Fibroblast of peridontal ligament (primary cell): ENCODE measurements around the gene CD79A.

ENCODE experiments used
- DNase-seq: peaks from one replicate; pipeline ENCODE4 v3.0.0-alpha.2; 2010; ENCODE audit errors: extremely low read depth

Gene CD79A

GRCh38 chr19:41883821-41884733, 7.0 kb downstream of the CD79A start:
- peak; percentile 92 for DNase-seq

DNA sequence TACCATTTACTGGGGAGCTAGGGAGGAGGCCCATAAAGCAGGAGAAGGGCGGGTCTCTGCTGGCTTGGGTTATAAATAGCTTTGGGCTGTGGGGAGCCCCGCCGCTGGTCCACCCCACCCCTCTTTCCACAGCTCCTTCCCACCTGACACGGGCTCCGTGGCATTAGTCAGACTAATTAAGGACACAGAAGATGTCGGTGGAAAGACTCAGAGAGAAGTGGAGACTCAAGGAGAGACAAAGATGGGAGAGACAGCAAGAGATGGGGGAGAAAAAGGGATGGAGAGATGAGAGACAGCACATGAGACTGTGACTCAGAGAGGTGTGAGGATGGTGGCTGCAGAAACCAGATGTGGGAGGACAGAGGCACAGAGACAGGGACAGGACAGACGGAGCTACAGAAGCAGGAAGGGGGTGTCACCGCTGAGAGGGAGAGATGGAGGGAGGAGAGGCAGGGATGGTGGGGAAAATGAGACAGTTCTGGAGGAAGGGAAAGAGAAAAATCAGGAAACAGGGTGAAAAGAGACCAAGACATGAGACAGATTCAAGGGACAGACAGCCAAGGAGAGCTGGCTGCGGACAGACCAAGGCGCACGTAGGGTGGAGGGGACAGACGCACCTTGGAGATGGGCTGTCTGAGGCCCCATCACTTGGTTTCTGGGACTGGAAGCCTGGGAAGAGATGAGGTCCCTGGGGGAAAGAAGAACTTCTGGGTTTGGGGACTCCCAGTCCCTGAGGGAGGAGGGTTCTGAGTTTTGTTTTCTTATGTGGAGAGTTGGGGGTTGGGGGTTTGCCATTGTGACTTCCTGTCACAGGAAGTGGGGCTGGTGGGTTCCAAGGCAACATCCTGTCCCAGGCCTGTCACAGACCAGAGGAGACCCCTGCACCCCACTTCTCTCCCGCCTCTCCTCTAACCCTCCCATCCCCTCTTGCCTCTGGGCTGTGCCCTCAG, 10.0 kb downstream of the CD79A start:
- no peak for DNase-seq

GRCh38 chr19:41887711-41888382, 10.8 kb downstream of the CD79A start:
- DNase-seq = no peak

DNA sequence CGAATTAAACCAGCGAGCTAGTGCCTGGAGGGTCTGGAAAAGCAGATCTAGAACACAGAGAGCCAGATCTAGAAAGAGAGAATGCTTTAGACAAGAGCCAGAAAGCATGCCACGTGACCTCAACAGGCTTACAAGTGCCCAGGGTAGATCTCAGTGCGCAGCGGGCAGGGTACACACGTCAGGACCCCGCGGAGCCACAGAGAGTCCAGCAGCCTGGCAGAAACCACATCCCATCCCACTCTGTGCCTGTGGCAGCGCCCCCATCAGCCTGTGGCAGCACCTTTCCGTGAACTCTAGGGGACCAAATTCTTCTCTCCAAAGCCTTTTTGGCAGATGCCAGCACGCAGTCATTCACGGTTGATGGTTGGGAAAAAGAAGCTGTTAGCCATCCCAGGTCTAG, 11.8 kb downstream of the CD79A start:
- DNase-seq = no peak

DNA sequence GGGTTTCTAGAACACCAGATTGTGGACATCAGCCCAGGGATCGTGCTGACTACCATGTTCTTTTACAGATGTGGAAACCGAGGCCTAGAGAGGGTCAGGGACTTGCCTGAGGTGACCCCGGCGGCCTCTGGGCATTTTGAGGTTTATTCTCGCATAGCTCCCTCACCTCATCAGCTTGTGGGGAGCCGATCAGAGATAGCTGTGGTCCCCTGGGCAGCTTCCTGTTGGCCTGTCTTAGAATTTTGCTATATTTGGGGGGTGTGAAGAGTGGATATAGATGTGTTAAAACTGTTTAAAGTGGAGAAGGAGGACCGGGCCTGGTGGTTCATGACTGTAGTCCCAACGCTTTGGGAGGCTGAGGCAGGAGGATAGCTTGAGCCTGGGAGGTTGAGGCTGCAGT, 12.8 kb downstream of the CD79A start:
- no peak for DNase-seq

- DNase-seq = no peak
Observed at GRCh38 chr19:41890936-41891335, 13.9 kb downstream of the CD79A start.

GRCh38 chr19:41892173-41892902, 15.3 kb downstream of the CD79A start:
- no peak for DNase-seq

GRCh38 chr19:41893899-41894298, 16.8 kb downstream of the CD79A start:
- no peak for DNase-seq

GRCh38 chr19:41894350-41894749, 17.3 kb downstream of the CD79A start:
- DNase-seq = no peak

GRCh38 chr19:41895745-41896580, 18.9 kb downstream of the CD79A start:
- DNase-seq = no peak

DNA sequence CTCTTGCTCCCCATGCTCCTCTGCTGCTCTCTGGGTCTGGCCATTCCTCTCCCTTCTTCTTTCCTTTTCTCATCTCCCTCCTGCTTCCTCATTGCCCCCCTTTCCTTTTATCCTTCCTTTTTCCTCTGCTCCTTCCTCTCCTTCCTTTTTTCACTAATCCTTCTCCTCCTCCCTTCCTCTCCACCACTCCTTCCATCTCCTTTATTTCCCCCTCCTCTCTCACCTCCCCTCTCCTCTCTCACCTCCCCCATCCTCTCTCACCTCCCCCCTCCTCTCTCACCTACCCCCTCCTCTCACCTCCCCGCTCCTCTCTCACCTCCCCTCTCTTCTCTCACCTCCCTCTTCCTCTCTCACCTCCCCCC, 19.5 kb downstream of the CD79A start:
- no peak for DNase-seq

DNA sequence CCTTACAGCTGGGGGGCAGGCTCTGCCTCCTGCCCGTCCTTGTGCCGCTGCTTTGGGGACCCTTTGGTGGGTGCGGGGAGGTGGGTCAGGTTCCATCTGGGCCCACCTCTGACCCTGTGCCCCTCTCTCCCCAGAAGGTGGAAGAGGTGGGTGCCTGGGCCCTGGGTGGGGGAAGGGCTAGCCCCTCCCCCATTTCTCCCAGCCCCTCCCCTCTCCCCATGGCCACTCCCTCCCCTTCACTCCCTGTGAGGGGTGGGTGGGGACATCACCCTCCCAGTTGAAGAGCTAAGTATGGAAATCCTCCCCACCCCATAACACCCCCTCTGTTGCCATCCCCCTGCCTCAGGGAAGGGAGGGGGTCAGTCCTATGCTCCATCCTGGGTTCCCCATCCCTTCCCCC, 20.1 kb downstream of the CD79A start:
- no peak for DNase-seq

GRCh38 chr19:41897820-41898219, 20.7 kb downstream of the CD79A start:
- no peak for DNase-seq

GRCh38 chr19:41898235-41898634, 21.2 kb downstream of the CD79A start:
- DNase-seq = no peak

GRCh38 chr19:41901707-41902360, 24.8 kb downstream of the CD79A start:
- DNase-seq = no peak

- DNase-seq = no peak
Observed at GRCh38 chr19:41902594-41902993, 25.5 kb downstream of the CD79A start.

GRCh38 chr19:41903193-41903953, 26.3 kb downstream of the CD79A start:
- no peak for DNase-seq

DNA sequence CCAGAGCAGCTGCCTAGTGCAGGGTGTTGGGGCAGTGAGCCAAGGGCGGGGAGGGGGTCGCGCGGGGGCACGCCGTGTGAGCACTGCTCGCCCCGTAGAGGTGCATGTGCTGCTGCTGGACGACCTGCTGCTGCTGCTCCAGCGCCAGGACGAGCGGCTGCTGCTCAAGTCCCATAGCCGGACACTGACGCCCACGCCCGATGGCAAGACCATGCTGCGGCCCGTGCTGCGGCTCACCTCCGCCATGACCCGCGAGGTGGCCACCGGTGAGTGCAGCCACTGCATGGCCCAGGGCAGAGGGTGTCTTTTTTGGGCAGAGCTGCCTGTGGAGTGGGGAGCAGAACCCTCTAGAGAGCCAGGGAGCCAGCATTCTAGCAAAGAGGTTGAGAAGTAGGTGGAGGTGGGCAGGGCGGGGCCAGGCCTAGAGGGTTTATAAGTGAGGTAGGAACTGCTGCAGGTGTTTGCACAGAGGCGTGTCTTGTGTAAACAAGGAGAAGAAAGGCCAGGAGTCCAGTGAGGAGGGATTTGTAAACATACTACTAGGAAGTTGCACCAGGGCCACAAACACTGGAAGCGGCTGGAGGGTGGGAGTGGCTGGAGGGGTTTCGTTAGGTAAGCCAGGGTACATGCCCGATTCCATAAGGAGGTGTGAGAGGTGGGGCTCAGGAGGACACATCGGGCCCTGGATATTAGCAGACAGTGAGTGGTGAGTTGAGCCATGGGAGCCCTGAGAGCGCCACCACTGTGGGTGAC, 27.2 kb downstream of the CD79A start:
- DNase-seq = no peak
